Left ventricle myocardium inferior (tissue), 1 donor: ENCODE data around the gene TAL2. TPM values are rescaled to one million over a fixed set of nuclear protein-coding genes. Genes with fewer than 3 reads are reported as not detected.

Source experiments
- DNase-seq: peaks from one replicate; pipeline ENCODE4 v3.0.0-alpha.2; 2020
- H3K27ac ChIP-seq: fragments of 200-600 bp; replicated peaks from 2 replicates; pipeline ENCODE4 v1.8.0; 2021
- H3K27me3 ChIP-seq: fragments of 200-600 bp; 2 replicates; pipeline ENCODE4 v1.8.0; 2021; ENCODE audit warnings: low read depth
- H3K36me3 ChIP-seq: fragments of 200-600 bp; 2 replicates; pipeline ENCODE4 v1.8.0; 2021
- H3K4me1 ChIP-seq: fragments of 200-600 bp; 2 replicates; pipeline ENCODE4 v1.8.0; 2021
- H3K4me3 ChIP-seq: fragments of 200-600 bp; 2 replicates; pipeline ENCODE4 v1.8.0; 2021; ENCODE audit warnings: mild to moderate bottlenecking, moderate library complexity
- H3K9me3 ChIP-seq: fragments of 200-600 bp; replicated peaks from 2 replicates; pipeline ENCODE4 v1.8.0; 2021
- CTCF ChIP-seq: fragments of 200-600 bp; IDR thresholded peaks from 2 replicates; pipeline ENCODE4 v1.8.0; 2021; ENCODE audit warnings: antibody characterized with exemption, mild to moderate bottlenecking, borderline replicate concordance
- intact Hi-C: fragments of 100-400 bp; cut with micrococcal nuclease; formaldehyde crosslinking; loops from one replicate; pipeline ENCODE4 v1.11.0; 2022
- total RNA-seq: library from RNA; stranded (reverse); fragmentation: NEBNext Ultra II Directional; extraction: Animal tissue kit (Norgen Biotek cat#: 25700); gene quantifications from one replicate; pipeline ENCODE4 v1.2.1, GENCODE V29; 2021
- donor health status: DM: no; HTN: yes; CAD: no; lungs with severe emphysema.

The TAL2 gene
- total RNA-seq, 1 donor from 2014 or later: not detected

DNA sequence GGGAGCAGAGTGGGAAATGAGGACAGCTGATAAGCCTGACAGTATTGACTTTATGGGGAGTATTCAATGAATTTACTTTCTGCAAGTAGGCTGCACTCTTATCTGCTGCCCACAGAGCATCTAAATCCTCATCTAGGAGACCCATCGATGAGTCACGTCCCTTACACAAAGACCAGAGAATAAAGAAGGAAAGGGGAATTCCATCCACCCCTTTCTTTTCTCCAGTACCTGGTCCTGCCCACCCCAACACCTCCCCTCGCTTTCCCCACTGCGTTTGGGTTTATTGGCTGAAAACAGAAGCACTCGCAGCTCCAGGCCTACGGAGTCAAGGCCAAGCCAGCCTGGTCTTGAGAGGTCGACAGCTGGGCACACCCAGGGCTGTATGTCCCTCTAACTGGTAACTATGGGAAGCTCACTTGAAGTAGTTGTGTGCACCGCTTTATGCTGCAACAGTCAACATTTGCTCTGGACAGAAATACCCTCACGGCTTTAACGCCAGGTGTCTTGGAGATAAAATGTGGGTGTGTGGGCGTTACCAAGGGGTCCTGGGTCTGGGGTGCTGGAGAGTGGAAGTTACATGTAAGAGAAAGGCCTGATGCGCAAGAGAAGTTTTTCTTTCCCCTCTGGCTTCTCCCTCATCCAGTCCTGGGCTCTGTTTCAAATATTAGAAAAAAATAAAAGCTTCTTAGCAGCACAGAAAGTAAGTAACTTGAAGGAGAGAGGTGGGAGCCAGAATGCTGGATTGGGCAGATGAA, 14.5 kb upstream of the TAL2 start:
- Histone ChIP-seq H3K27ac (no peak overlapping the region), H3K4me1 (no peaks in the 10 kb centered on the region), H3K9me3 (peaks cover under 1% of the 10 kb centered on the region), H3K4me3 (no peak overlapping the region), H3K27me3 (no peaks in the 10 kb centered on the region), H3K36me3 (no peaks in the 10 kb centered on the region)
- no peak for DNase-seq
- no peak for TF ChIP-seq CTCF
- intact Hi-C loops: no loop called here

GRCh38 chr9:105651806-105652205, 10.5 kb upstream of the TAL2 start:
- TF ChIP-seq CTCF: no peak
- H3K4me3 ChIP-seq: no peak overlapping the region
- no peak overlapping the region for H3K27ac ChIP-seq
- no peaks in the 10 kb centered on the region for H3K36me3 ChIP-seq
- peaks cover 12% of the 10 kb centered on the region for H3K27me3 ChIP-seq
- no peaks in the 10 kb centered on the region for H3K9me3 ChIP-seq
- intact Hi-C loops: no loop called here
- DNase-seq: no peak
- peaks cover 10% of the 10 kb centered on the region for H3K4me1 ChIP-seq

- TF ChIP-seq CTCF: peak; percentile 66
- peak overlapping the region; percentile 78 for H3K4me3 ChIP-seq
- H3K27me3 ChIP-seq: peaks cover 40% of the 10 kb centered on the region
- no peaks in the 10 kb centered on the region for H3K36me3 ChIP-seq
- intact Hi-C loops: no loop called here
- no peak overlapping the region for H3K27ac ChIP-seq
- peak; percentile 35 for DNase-seq
- H3K9me3 ChIP-seq: no peaks in the 10 kb centered on the region
- H3K4me1 ChIP-seq: peaks cover 14% of the 10 kb centered on the region
Observed at GRCh38 chr9:105656131-105656921, 5.9 kb upstream of the TAL2 start.

- intact Hi-C loops: no loop called here
- Histone ChIP-seq H3K27ac (no peak overlapping the region), H3K4me1 (peaks cover 14% of the 10 kb centered on the region), H3K9me3 (no peaks in the 10 kb centered on the region), H3K4me3 (no peak overlapping the region), H3K36me3 (no peaks in the 10 kb centered on the region), H3K27me3 (peaks cover 40% of the 10 kb centered on the region)
- DNase-seq: no peak
- no peak for TF ChIP-seq CTCF
Observed at GRCh38 chr9:105658351-105658750, 3.9 kb upstream of the TAL2 start.

DNA sequence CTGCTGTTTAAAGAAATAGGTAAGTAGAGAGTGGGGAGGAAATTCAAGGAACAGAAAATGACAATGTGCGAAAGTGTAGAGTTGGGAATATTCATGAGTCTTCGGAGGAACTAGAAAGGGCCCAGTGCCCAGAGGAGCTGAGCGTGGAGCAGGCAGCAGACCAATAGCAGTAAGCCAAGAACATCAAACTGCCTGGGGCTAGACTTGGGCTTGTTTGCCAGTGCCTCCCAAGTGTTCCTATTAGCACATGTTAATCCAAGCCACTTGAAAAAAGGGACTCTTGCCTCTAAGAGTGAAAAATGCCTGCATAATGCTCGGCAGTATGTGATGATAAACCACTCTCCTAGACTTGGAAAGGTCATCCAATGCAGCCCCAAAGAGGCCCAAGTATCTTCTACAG, 1.2 kb upstream of the TAL2 start:
- Histone ChIP-seq H3K4me3 (no peak overlapping the region), H3K27ac (no peak overlapping the region), H3K27me3 (peaks cover 36% of the 10 kb centered on the region), H3K36me3 (no peaks in the 10 kb centered on the region), H3K9me3 (no peaks in the 10 kb centered on the region), H3K4me1 (peaks cover 12% of the 10 kb centered on the region)
- intact Hi-C loops: no loop called here
- no peak for TF ChIP-seq CTCF
- DNase-seq: no peak
